GM12801 (cell line): ENCODE data around the gene RIOK3.

Source experiments
- TF ChIP-seq, protein P1 (sequence below): IDR thresholded peaks from one replicate; pipeline ENCODE4 v1.5.1; 2011; ENCODE audit warnings: control low read depth; ENCODE audit not compliant: insufficient read length; ENCODE audit errors: extremely low read depth

Gene RIOK3

DNA sequence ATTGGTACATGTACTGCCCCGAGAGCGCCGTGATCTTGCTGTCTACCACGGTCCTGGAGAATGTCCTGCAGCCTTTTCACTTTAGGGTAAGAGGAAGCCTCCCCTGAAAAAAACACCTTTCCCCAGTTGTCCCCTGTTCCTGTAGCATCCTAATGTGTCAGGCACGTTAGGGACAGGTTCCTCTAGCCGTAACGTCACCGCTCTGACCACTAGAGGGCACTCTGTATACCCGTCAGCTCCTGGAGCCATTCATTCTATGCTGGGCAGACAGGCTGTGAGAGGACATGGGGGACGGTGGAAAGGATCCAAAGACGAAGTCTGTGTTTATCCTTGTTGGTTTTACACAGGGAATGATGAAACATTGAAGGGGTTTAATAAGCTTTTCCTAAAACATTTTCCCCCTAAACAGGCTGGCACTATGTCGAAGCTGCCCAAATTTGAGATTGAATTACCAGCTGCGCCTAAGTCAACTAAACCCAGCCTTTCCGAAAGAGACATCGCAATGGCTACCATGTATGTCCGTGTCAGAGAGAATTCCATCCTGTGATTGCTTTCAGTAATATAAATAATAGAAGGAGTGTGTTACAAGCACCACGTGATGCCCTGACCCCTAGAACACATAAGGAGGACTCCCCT lies 62.9 kb downstream of the RIOK3 start:
- TF ChIP-seq, protein P1, sequence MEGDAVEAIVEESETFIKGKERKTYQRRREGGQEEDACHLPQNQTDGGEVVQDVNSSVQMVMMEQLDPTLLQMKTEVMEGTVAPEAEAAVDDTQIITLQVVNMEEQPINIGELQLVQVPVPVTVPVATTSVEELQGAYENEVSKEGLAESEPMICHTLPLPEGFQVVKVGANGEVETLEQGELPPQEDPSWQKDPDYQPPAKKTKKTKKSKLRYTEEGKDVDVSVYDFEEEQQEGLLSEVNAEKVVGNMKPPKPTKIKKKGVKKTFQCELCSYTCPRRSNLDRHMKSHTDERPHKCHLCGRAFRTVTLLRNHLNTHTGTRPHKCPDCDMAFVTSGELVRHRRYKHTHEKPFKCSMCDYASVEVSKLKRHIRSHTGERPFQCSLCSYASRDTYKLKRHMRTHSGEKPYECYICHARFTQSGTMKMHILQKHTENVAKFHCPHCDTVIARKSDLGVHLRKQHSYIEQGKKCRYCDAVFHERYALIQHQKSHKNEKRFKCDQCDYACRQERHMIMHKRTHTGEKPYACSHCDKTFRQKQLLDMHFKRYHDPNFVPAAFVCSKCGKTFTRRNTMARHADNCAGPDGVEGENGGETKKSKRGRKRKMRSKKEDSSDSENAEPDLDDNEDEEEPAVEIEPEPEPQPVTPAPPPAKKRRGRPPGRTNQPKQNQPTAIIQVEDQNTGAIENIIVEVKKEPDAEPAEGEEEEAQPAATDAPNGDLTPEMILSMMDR: no peak

DNA sequence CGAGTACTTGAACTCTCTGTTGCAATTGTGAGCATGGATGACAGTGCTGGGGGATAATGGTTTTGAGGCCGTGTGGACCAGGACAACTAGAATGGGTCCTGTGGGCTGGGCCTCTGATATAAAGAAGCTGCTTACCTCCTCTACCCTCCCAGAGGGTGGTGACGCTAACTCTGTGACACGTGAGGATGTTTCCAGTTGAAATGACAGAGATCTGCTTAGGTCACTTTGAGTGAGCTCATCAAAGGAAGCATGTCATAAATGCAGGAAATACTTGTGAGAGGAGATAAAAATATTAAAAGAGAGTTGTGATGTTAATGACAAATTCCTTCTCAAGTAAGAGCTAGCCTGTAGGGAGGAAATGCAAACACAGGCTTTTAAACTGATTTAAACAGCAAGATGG lies 66.6 kb downstream of the RIOK3 start:
- TF ChIP-seq, protein P1: no peak

- TF ChIP-seq, protein P1: no peak
Observed at GRCh38 chr18:23521271-23521670, 68.2 kb downstream of the RIOK3 start.

- TF ChIP-seq, protein P1: no peak
Observed at GRCh38 chr18:23521907-23522306, 68.8 kb downstream of the RIOK3 start.

DNA sequence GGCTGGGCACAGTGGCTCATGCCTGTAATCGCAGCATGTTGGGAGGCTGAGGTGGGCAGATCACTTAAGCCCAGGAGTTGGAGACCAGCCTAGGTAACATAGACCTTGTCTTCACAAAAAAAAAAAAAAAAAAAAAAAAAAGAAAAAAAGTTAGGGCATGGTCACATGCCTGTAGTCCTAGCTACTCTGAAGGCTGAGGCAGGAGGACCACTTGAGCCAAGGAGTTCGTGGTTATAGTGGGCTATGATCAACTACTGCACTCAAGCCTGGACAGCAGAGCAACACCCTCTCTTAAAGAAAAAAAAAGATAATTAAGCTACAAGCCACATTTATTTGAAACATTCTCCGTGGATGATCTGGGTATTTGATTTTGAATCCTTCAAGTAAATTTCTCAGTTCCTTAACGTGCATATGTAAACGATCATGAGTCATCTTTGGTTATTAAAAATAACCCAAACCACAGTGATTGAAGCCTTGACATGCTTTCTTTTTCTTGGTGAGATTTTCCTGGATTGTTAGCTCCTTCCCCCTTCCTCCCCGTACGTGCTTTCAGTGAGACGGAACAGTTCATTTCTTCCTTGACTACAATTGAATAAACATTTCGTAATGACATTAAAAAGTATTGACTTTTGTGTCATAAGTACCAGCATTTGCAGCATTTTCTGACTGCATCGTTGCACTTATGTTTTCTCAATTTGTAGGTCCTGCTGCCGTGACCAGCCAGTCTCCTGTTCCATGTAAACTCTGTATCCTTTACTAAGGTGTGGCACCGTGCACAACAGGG lies 70.5 kb downstream of the RIOK3 start:
- TF ChIP-seq, protein P1: no peak

GRCh38 chr18:23524213-23524707 lies 71.2 kb downstream of the RIOK3 start:
- TF ChIP-seq, protein P1: no peak

DNA sequence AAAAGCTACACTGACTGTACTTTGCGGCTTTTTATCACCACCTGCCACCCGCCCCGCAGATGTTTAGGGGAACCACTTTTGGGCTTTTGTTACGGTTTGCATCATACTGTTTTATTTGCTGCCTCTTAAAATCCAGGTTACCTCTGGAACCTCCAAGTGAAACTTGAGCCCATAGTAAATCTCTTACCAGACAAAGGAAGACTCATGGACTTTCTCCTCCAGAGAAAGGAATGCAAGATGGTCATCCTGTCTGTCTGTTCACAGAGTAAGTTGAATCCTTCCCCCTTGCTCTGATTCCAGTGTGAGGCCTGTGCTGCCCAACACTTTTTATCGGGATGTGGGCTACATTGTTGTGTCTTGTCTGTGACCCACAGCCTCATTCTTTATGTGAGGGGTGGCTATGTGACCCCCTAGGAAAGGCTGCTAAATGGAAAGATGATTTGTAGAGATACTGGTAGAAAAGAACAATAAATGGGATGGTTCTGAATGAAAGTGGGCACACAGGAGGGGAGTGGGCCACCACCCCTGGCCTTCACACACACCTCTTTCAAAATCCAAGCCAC lies 73.5 kb downstream of the RIOK3 start:
- TF ChIP-seq, protein P1: no peak
